RPMI7951 (cell line): ENCODE data around the gene SAMD4B. TPM values are rescaled to one million over a fixed set of nuclear protein-coding genes. Genes with fewer than 3 reads are reported as not detected.

Experiments used
- DNase-seq: peaks from one replicate; pipeline ENCODE4 v3.0.0-alpha.2; 2012; ENCODE audit warnings: low read depth
- total RNA-seq: library from RNA; depleted of rRNA; stranded (reverse); fragments of >200 nt; shearing (Covaris generic); gene quantifications from 2 replicates; pipeline ENCODE4 v1.2.3, GENCODE V29; 2014; rRNA removed

SAMD4B gene
- total RNA-seq, 1 experiment from 2014 or later, result 41.5 TPM

DNA sequence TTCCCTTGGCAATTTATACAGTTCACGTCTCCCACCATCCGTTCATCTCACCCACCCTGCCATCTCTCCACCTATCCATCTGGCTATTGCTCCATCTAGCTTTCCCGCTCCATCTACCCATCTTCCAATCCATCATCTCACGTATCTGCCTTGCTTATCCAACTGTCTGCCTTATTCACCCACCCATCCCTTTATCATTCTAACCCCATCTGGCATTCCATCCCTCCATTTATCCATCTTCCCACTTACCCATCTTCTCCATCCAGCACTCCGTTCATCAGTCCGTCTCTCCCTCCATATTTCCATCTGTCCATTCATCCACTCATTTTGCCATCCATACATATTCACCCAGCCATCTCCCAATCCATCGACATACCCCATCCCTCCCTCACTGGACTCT lies 83.5 kb downstream of the SAMD4B start:
- no peak for DNase-seq

- DNase-seq, result no peak
These were observed 83.9 kb downstream of the SAMD4B start for GRCh38 chr19:39426170-39426569.

DNA sequence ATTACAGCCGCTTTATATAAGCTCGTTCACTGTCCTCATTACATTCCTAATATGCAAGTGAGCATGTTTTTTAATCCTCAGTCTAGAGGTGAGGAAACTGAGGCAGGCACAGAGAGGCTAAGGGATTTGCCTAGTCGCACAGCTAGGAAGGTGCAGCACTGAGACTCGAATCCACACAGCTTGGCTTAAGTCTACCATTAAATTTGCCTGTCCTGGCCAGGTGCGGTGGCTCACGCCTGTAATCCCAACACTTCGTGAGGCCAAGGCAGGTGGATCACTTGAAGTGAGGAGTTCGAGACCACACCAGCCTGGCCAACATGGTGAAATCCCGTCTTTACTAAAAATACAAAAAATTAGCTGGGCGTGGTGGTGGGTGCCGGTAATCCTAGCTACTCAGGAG lies 85.5 kb downstream of the SAMD4B start:
- no peak for DNase-seq

- DNase-seq, result peak; percentile 69
These were observed 86.3 kb downstream of the SAMD4B start for GRCh38 chr19:39428283-39429112.

- DNase-seq, result peak; percentile 95
These were observed 88.7 kb downstream of the SAMD4B start for GRCh38 chr19:39430675-39431593.

GRCh38 chr19:39432677-39433025 lies 90.4 kb downstream of the SAMD4B start:
- DNase-seq, result no peak

GRCh38 chr19:39433480-39434079 lies 91.4 kb downstream of the SAMD4B start:
- DNase-seq, result no peak

DNA sequence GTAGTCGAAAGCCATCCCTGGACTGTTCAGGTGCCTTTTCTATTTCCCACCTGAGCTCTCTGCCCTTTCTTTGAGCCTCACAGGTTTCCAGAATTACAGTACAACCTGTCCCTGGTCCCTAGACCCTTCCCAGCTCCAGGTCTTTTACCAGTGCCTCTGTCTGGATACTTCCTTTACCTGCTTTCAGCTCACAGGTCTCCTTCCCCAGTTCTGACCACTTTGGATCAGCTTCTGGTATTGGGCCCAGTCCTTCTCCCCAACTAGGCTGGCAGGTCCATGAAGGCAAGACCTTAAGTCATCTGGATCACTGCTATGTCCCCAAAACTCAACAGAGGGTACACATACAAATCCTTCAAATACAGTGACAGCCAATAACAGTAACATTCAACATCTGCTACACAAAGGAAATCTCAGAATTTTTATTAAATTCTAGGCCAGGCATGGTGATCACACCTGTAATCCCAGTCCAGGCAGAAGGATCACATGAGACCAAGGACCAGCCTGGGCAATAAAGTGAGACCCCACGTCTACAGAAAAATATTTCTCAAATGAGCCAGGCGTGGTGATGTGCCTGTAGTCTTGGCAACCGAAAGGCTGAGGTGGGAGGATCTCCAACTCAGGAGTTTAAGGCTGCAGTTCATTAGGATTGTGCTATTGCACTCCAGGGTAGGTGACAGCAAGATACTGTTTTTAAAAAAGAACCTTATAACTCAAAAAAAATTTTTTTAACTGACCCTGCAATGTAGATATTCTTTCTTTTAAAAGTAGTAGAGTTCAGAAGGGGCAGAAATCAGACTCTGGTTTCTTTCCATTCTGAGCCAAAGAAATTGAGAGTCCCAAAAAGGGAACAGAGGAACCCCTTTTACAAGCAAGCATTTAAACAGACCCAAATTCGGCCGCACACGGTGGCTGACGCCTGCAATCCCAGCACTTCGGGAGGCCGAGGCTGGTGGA lies 92.2 kb downstream of the SAMD4B start:
- no peak for DNase-seq

Other genes starting within 250 kb of the SAMD4B start
- 7.1 and 10.5 TPM in 2 replicates for gene PAK4, start 216.6 kb upstream of the SAMD4B start, total RNA-seq
- gene NCCRP1, start 145.5 kb upstream of the SAMD4B start, total RNA-seq, result 0.10 and 0.12 TPM in 2 replicates
- not detected in 2 replicates for gene SYCN, start 138.2 kb upstream of the SAMD4B start, total RNA-seq
- not detected in 2 replicates for gene IFNL3, start 97.4 kb upstream of the SAMD4B start, total RNA-seq
- gene IFNL4, start 93.6 kb upstream of the SAMD4B start, total RNA-seq, result not detected in 2 replicates
- not detected in 2 replicates for gene IFNL2, start 74.0 kb upstream of the SAMD4B start, total RNA-seq
- not detected in 2 replicates for gene IFNL1, start 46.0 kb upstream of the SAMD4B start, total RNA-seq
- gene LRFN1, start 21.6 kb upstream of the SAMD4B start, total RNA-seq, result under 0.01 and 0.36 TPM in 2 replicates
- 0.36 and 0.59 TPM in 2 replicates for gene GMFG, start 6.4 kb upstream of the SAMD4B start, total RNA-seq
- gene PAF1, start 48.7 kb downstream of the SAMD4B start, total RNA-seq, result 44.3 and 59.4 TPM in 2 replicates
- 22.2 and 39.5 TPM in 2 replicates for gene MED29, start 49.0 kb downstream of the SAMD4B start, total RNA-seq
- 2.9 and 6.4 TPM in 2 replicates for gene ZFP36, start 64.4 kb downstream of the SAMD4B start, total RNA-seq
- 4.8 and 13.0 TPM in 2 replicates for gene PLEKHG2, start 70.2 kb downstream of the SAMD4B start, total RNA-seq
- gene RPS16, start 93.5 kb downstream of the SAMD4B start, total RNA-seq, result 107 and 123 TPM in 2 replicates
- gene SUPT5H, start 103.2 kb downstream of the SAMD4B start, total RNA-seq, result 64.7 and 67.4 TPM in 2 replicates
- 86.2 and 88.2 TPM in 2 replicates for gene TIMM50, start 138.4 kb downstream of the SAMD4B start, total RNA-seq
- gene DLL3, start 156.5 kb downstream of the SAMD4B start, total RNA-seq, result 0.72 and 1.5 TPM in 2 replicates
- gene SELENOV, start 172.7 kb downstream of the SAMD4B start, total RNA-seq, result not detected in 2 replicates
- 5.3 and 8.8 TPM in 2 replicates for gene EID2B, start 190.4 kb downstream of the SAMD4B start, total RNA-seq
- gene EID2, start 197.7 kb downstream of the SAMD4B start, total RNA-seq, result 17.1 and 19.0 TPM in 2 replicates